Measurements from ENCODE around the gene EVI5L. TPM values are rescaled to one million over a fixed set of nuclear protein-coding genes. Genes with fewer than 3 reads are reported as not detected.

The EVI5L gene
- total RNA-seq, 1 donor = 17.2 TPM

DNA sequence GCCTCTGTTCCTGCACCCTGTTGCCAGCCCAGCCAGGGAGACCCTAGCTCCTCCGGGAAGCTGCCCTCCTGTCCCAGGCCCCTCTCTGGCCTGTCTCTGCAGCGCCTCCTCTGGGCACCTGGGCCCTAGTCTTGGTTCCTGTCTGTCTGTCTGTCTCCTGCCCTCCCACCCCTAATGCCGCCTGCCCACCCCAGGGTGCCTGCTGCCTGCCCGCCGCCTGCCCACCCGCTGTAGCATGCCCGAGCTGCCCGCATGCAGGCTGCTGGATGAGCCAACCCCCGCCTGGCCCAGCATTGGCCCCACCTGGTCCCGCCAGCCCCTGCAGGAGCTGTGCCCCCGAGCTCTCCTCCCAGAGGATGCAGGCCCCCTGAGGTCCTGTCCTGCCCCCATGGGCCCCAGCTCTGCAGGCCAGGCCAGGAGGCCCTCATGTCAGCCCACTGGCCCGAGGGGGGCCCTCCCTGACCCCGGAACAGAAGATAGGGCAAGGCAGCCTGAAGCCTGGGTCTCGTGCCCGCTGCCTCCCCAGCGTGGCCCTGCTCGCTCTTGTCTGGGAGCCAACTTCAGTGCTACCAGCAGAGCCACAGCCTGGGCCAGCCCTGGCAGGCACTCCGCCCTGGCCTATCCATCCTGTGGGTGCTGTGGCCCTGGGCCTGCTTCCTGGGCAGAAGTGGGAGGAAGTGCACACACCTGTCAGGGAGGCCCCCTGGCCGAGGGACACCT, 78.9 kb downstream of the EVI5L start:
- H3K4me1 ChIP-seq (ENCODE audit: insufficient read depth, low read length) = peaks cover 21% of the 10 kb centered on the region
- no peaks in the 10 kb centered on the region for H3K9me3 ChIP-seq (ENCODE audit: low read depth, low read length)
- H3K4me3 ChIP-seq (ENCODE audit: low read length) = no peak overlapping the region
- no peaks in the 10 kb centered on the region for H3K27me3 ChIP-seq (ENCODE audit: insufficient read depth, low read length)

DNA sequence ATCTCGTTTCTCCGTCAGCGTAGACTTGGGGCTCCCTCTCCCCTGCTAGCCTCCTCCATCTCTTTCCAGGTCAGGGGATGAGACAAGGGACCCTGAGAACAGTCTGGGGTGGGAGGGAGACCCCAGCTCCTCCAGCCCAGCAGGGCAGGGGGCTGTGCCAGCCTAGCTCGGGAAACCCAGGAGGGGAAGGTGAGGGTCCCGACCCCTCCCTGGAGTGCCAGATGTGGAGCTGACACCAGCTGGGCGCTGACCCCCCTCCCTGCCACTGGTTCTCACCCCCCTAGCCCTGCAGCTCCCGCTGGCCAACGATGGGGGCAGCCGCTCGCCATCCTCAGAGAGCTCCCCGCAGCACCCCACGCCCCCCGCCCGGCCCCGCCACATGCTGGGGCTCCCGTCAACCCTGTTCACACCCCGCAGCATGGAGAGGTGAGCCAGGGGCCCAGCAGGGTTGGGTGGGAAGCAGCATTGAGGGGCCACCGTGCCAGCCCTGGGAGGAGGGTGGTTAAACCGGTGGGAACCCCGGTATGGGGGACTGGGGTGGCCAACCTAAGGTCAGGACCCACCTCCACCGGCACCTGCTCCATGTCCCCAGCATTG, 79.6 kb downstream of the EVI5L start:
- Histone ChIP-seq H3K9me3 (ENCODE audit: low read depth, low read length) (no peaks in the 10 kb centered on the region), H3K27me3 (ENCODE audit: insufficient read depth, low read length) (no peaks in the 10 kb centered on the region), H3K4me1 (ENCODE audit: insufficient read depth, low read length) (peaks cover 16% of the 10 kb centered on the region), H3K4me3 (ENCODE audit: low read length) (no peak overlapping the region)

DNA sequence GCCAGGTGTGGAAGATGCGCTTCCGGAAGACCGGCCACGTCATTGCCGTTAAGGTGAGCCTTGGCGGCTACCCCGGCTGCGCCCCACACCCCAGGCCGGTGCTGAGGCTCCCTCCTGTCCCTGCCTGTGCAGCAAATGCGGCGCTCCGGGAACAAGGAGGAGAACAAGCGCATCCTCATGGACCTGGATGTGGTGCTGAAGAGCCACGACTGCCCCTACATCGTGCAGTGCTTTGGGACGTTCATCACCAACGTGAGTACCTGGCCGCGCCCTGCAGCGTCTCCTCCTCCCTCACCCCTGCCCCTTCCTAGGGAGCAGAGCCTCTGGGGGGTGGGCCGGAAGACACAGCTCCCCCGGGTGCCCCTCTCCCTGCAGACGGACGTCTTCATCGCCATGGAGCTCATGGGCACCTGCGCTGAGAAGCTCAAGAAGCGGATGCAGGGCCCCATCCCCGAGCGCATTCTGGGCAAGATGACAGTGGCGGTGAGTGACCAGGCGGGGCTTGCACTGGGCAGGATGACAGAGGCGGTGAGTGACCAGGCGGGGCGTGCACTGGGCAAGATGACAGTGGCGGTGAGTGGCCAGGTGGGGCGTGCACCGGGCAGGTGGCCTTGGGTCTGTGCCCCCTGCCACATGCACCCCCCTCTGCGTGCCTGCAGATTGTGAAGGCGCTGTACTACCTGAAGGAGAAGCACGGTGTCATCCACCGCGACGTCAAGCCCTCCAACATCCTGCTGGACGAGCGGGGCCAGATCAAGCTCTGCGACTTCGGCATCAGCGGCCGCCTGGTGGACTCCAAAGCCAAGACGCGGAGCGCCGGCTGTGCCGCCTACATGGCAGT, 80.5 kb downstream of the EVI5L start:
- Histone ChIP-seq H3K4me1 (ENCODE audit: insufficient read depth, low read length) (peaks cover 8% of the 10 kb centered on the region), H3K9me3 (ENCODE audit: low read depth, low read length) (no peaks in the 10 kb centered on the region), H3K4me3 (ENCODE audit: low read length) (no peak overlapping the region), H3K27me3 (ENCODE audit: insufficient read depth, low read length) (peaks cover 3% of the 10 kb centered on the region)

DNA sequence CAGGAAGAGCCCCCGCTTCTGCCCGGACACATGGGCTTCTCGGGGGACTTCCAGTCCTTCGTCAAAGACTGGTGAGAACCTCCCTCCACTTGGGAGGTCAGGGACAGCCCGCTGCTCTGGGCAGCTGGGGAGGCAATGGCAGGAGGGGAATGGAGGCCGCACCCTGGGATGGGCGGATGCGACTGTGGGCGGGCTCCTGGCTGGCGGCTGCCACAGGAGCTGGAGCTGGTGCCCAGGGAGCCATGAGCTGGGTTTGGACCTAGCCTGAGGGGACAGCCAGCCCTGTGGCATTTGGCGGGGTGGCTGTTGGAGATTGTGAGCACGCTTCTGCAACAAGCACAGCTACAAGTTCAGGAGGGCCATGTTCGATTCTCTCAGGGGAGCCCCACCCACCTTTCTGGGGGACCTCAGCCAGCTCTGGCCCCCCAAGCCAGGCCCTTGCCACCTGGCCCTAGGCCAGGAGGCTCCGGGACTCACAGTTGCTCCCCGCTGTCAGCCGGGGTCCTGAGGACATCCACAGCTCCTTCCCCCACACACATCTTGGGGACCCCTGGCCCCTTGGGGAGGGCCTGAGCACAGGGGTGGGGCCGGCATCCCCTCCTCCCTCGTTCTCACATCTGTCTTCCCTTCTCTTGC, 81.6 kb downstream of the EVI5L start:
- peaks cover 12% of the 10 kb centered on the region for H3K4me1 ChIP-seq (ENCODE audit: insufficient read depth, low read length)
- peaks cover 9% of the 10 kb centered on the region for H3K27me3 ChIP-seq (ENCODE audit: insufficient read depth, low read length)
- no peak overlapping the region for H3K4me3 ChIP-seq (ENCODE audit: low read length)
- H3K9me3 ChIP-seq (ENCODE audit: low read depth, low read length) = no peaks in the 10 kb centered on the region

GRCh38 chr19:7912144-7912696, 82.2 kb downstream of the EVI5L start:
- Histone ChIP-seq H3K27me3 (ENCODE audit: insufficient read depth, low read length) (peaks cover 12% of the 10 kb centered on the region), H3K9me3 (ENCODE audit: low read depth, low read length) (no peaks in the 10 kb centered on the region), H3K4me3 (ENCODE audit: low read length) (no peak overlapping the region), H3K4me1 (ENCODE audit: insufficient read depth, low read length) (peaks cover 18% of the 10 kb centered on the region)

GRCh38 chr19:7912697-7913564, 82.9 kb downstream of the EVI5L start:
- Histone ChIP-seq H3K4me1 (ENCODE audit: insufficient read depth, low read length) (peaks cover 25% of the 10 kb centered on the region), H3K4me3 (ENCODE audit: low read length) (no peak overlapping the region), H3K9me3 (ENCODE audit: low read depth, low read length) (no peaks in the 10 kb centered on the region), H3K27me3 (ENCODE audit: insufficient read depth, low read length) (peaks cover 19% of the 10 kb centered on the region)

DNA sequence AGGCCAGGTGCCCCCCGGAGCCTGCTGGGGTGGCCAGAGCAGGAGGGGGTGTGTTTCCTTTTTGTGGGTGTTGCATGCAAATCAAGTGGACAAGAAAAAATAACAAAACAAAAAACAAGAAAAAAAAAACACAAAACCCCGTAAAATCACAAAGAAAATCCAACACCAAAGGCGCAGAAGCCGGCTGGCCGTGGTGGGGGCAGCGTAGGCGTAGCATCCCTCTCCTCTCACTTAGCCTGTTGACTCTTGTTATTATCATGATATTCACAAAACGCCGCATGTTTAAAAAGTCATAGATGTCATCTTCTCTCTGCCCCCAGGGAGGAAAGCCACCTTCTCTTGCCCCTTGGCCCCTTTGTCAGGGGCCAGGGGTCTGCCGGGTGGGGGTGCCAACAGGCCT, 83.6 kb downstream of the EVI5L start:
- no peaks in the 10 kb centered on the region for H3K9me3 ChIP-seq (ENCODE audit: low read depth, low read length)
- no peak overlapping the region for H3K4me3 ChIP-seq (ENCODE audit: low read length)
- peaks cover 31% of the 10 kb centered on the region for H3K4me1 ChIP-seq (ENCODE audit: insufficient read depth, low read length)
- H3K27me3 ChIP-seq (ENCODE audit: insufficient read depth, low read length) = peaks cover 25% of the 10 kb centered on the region

- H3K4me3 ChIP-seq (ENCODE audit: low read length) = no peak overlapping the region
- H3K27me3 ChIP-seq (ENCODE audit: insufficient read depth, low read length) = peaks cover 30% of the 10 kb centered on the region
- no peaks in the 10 kb centered on the region for H3K9me3 ChIP-seq (ENCODE audit: low read depth, low read length)
- H3K4me1 ChIP-seq (ENCODE audit: insufficient read depth, low read length) = peaks cover 34% of the 10 kb centered on the region
These were observed 84.1 kb downstream of the EVI5L start for GRCh38 chr19:7914099-7914498.

Other genes with a start within 250 kb of the EVI5L start
- 0.10 TPM for gene CAMSAP3, start 234.4 kb upstream of the EVI5L start, total RNA-seq
- 53.2 TPM for gene XAB2, start 200.7 kb upstream of the EVI5L start, total RNA-seq
- 14.3 TPM for gene PET100, start 200.4 kb upstream of the EVI5L start, total RNA-seq
- 0.63 TPM for gene PCP2, start 196.5 kb upstream of the EVI5L start, total RNA-seq
- gene STXBP2, start 193.1 kb upstream of the EVI5L start, total RNA-seq = 89.7 TPM
- gene RETN, start 161.2 kb upstream of the EVI5L start, total RNA-seq = 47.2 TPM
- gene MCEMP1, start 153.1 kb upstream of the EVI5L start, total RNA-seq = 1.8 TPM
- 25.5 TPM for gene TRAPPC5, start 149.4 kb upstream of the EVI5L start, total RNA-seq
- 25.4 TPM for gene FCER2, start 128.1 kb upstream of the EVI5L start, total RNA-seq
- 0.63 TPM for gene CLEC4G, start 98.1 kb upstream of the EVI5L start, total RNA-seq
- gene CD209, start 82.7 kb upstream of the EVI5L start, total RNA-seq = 0.21 TPM
- gene CLEC4M, start 67.0 kb upstream of the EVI5L start, total RNA-seq = not detected
- gene PRR36, start 44.2 kb downstream of the EVI5L start, total RNA-seq = 0.10 TPM
- gene LRRC8E, start 58.3 kb downstream of the EVI5L start, total RNA-seq = not detected
- gene MAP2K7, start 73.7 kb downstream of the EVI5L start, total RNA-seq = 23.2 TPM
- 0.10 TPM for gene TGFBR3L, start 84.6 kb downstream of the EVI5L start, total RNA-seq
- gene SNAPC2, start 90.1 kb downstream of the EVI5L start, total RNA-seq = 8.6 TPM
- not detected for gene CTXN1, start 95.9 kb downstream of the EVI5L start, total RNA-seq
- 34.2 TPM for gene TIMM44, start 113.4 kb downstream of the EVI5L start, total RNA-seq
- gene ELAVL1, start 175.4 kb downstream of the EVI5L start, total RNA-seq = 9.2 TPM
- not detected for gene CCL25, start 222.5 kb downstream of the EVI5L start, total RNA-seq

Data from mononuclear cell (primary cell).